Activated CD8-positive, alpha-beta memory T cell treated with anti-CD3 and anti-CD28 coated beads, Interleukin-2, amount 50 U/mL, for 4 hours (primary cell): ENCODE data around the gene KCP.

Experiments
- DNase-seq: peaks from one replicate; pipeline ENCODE4 v3.0.0-alpha.2; 2020

Gene KCP

DNA sequence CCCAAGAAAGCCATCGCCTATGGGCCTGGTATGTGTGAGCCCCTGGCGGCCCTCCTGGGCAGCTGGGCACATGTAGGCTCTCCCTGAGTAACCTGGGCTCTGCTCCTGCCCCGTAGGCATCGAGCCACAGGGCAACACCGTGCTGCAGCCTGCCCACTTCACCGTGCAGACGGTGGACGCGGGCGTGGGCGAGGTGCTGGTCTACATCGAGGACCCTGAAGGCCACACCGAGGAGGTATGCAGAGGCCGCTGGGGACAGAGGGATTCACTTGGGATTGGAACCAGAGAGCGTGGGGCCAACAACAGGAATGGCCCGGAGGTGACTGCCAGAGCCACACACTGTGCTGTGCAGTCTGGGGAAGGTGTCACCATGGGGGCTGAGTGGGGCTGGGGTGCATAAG is 73.0 kb downstream of the KCP start:
- DNase-seq: no peak

DNA sequence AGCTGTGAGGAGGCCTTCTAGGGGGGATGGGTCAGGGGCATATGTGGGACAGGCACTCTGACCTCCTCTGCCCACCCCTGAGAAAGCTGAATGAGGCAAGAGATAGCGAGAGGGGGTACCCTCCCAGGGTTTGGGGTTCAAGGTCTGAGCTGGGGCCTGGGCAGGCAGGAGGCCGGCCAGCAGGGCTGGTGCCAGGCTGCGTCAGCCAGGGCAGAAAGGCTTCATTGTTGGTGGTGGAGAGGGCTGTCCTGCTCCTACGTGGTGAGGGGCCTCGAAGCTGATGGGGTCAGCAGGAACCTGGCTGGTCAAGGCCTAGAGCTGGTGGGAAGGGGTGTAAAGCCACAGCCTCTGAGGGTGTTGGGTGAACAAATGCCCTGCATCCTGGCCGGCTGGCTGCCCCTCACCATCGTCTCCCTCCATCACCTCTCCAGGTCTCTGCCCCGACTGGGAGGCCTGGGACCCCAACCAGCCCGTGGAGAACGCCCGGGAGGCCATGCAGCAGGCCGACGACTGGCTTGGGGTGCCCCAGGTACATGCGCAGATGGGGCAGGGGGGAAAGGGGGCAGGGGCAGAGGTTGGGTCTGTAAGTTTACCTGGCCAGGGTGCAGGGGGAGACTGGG is 73.7 kb downstream of the KCP start:
- no peak for DNase-seq

DNA sequence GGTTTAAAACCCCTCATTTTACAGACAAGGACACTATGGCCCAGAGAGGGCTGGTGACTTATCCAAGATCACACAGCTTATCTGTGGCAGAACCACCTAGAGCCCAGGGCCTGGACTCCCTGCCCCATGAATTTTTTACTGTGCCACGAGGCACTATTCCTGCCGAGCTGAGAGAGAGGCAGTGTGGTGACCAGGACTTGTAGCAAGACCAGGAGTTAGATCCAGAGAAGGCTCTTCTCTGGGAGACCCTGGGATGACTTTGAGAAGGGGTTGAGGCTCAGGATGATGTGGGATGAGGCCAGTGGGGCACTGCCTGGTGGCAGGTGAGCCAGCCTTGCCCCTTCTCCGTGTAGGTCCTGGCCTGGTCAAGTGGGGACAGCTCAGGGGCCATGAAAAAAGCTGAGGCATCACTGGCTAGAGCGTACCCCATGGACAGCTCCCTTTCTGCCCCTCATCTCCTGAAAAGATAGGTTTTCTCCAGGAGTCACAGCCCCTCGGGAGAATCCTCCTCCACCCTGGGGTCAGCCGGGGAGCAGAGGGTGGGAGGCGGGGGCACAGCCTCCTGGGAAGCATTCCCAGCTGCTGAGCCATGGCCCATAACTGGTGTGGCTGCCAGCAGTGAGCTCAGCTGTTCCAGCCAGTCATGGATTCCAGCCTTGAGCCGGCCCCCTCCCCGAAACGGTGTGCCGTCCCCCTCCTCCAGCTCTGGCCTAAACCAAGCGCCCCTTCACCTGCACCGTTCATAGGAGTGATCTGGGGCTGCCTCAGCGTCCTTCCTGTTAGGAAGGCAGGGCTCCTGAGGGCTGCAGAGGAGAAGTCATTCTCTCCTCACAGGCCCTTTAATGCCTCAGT is 74.5 kb downstream of the KCP start:
- DNase-seq: no peak

DNA sequence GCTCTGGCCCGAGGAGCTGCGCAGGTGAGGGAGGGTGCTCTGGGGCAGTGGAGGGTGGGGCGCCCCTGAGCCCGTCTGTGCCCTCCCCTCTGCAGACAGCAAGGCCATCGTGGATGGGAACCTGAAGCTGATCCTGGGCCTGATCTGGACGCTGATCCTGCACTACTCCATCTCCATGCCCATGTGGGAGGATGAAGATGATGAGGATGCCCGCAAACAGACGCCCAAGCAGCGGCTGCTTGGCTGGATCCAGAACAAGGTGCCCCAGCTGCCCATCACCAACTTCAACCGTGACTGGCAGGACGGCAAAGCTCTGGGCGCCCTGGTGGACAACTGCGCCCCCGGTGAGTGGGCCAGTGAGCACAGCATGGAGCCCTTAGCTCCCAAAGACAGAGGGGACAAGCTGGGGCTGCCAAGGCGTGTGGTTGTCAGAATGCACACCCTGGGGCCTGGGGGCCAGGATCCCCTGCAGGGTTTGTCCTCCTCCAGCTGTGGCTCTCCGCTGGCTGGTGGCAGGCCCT is 75.2 kb downstream of the KCP start:
- DNase-seq: no peak

DNA sequence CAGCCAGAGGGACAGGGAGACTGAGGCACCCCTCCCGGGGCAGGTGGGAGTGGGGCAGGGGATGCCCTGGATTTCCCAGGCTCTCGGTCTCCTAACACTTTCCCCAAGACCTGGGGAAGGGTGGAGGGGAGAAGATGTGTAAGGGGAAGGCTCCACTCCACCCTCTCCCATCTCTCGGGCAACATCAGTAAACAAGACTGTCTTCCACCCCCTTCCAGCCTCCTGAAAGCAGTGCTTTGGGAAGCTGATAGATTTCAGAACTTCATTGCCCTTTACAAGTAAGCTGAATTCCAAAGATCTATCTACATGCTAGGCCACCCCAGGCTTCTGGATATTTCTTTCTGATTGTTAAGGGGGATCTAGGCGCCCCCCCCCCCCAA is 76.6 kb downstream of the KCP start:
- DNase-seq: no peak

DNA sequence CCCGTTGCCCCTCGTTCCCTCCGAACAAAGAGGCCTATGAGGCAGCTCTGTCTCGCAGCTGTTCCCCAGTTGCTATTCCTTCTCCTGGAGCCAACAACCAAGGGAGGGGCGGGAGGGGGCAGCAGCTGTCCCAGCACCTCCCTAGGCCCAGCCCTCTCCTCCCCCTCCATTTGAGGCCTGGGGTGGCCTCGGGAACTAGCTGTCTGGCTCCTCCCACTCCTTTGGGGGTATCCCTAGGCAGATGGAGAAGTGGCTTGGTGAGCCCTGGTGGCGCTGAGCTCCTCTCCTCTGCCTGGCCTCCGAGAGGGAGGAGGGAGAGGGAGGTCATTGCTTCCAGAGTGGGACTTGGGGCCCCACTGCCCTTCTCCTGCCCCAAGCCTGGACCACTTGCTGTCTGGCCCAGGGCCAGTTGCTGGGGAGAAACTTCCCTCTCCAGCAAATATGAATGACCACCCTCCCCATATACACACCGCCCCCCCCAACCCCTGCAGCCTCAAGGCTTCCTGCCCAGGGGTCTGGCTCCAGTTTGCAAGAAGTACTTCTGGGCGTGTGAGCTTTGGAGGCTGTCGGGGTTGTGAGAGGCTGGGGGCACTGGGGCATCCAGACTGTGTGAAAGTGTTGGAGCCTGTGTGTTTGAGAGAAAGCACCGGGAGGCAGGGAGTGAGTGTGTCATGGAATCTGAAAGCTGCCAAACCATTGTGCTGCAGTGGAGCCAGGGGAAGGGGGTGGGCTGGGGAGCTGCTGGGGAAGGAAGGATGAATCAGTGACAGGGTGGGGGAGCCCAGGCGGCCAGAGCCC is 77.2 kb downstream of the KCP start:
- no peak for DNase-seq

DNA sequence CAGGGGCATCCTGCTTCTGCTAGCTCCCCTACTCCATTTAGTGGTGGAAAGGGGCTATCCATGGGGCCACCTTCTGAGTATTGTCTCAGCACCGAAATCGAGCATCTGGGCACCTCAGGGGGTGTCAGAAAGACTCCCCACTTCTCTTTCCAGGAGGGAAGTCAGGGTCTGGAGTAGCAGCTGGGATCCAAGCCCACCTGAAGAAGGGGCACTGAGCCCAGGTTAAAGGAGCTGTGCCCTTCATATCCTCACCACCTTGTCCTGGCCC is 77.7 kb downstream of the KCP start:
- DNase-seq: no peak

DNA sequence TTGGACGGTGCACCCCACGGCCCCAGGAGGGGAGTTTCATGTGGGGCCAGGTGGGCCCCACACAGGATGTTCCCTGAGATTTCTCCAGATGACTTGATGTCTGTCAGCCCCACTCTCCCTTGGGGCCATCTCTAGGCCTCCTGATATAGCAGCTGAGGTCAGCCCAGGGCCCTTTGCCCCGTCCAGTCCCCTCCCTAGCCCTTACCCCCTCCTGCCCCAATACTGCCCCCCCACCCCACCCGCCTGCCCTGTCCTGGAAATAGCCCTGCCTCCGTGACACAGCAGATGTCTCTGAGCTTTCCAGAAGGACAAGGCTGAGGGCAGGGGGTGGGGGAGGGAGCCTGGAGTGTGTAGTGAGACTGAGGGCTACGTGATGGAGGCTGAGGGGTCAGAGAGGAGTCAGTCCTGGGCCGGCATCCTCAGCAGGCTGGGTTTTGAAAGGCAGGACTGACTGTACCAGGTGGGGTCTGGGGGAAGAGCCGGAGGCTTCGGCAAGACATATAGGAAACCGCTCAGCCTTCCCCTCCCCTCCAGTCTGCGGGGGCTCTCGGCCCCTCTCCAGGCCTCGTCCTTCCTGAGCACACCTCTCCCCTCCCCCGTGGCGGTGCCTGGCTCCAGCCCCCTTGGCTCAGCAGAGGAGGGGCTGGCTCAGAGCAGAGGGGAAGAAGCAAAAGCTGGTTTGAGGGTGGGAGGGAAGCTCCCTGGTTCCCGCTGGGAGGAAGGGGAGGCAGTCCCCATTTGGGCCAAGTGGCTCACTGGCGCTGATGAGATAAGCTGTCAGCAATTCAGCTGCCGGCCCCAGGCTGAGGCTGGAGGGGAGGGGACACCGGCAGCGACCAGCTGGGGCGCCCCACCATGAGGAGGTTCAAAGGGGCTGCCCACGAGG is 78.3 kb downstream of the KCP start:
- DNase-seq: no peak

DNA sequence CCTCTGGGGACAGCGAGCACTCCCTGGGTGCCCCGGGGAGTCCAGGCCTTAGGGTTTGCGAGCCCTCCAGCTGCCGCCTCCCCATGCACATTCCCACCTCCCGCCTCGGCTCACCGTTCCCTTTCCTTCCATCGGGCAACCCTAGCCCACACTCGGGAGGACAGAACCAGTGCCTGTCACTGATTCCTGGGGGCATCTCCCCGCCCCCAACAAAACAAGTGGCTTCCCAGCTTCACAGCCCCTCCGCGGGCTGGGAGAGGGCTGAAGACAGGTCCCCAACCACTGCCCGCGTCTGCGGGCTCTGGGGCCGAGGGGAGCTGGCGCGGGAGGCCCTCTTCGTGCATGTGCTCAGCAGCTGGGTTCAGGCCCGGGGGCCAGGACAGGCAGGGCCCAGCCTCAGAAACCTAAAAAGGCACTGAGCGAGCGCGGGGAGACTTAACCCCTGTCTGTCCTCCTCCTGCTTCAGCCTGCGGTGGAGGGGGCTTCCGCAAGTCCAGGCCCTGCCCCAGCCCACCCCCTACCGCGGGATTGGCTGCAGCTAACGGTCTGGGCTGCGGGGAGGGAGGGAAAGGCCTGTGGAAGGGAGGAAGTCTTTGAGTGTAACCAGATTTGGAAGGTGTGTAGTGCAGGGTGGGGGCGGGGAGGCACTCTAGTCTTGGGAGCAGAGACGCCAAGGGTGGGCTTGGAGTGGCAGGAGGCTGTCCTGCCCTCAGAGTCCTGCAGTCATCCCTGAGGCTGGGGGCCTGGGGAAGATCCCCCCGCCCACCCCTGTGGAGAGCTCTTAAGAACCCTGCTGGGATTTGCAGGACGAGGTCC is 79.1 kb downstream of the KCP start:
- DNase-seq: no peak

DNA sequence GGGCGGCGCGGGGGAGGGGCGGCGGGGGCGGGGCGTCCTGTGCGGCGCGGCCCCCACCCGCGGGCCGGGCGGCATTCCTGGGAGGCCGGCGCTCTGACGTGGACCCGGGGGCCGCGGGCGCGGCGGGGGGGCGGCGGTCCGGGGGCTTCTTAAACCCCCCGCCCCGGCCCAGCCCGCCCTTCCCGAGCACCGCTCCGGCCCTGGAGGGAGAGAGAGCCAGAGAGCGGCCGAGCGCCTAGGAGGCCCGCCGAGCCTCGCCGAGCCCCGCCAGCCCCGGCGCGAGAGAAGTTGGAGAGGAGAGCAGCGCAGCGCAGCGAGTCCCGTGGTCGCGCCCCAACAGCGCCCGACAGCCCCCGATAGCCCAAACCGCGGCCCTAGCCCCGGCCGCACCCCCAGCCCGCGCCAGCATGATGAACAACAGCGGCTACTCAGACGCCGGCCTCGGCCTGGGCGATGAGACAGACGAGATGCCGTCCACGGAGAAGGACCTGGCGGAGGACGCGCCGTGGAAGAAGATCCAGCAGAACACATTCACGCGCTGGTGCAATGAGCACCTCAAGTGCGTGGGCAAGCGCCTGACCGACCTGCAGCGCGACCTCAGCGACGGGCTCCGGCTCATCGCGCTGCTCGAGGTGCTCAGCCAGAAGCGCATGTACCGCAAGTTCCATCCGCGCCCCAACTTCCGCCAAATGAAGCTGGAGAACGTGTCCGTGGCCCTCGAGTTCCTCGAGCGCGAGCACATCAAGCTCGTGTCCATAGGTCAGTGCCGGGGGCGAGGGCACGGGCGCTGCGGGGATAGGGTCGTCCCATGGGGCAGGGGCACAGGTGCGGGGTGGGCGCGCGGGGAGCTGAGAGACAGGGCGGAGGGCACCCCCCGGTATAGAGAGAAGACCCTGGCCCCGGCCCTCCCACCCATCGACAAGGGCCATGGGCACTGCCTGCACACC is 80.0 kb downstream of the KCP start, which contains the start of gene FLNC:
FLNC (plus strand) TSS at position 176 of the 947 bp plus-strand sequence; CDS start at position 408, 232 bp downstream.
- DNase-seq: peak; percentile 33

DNA sequence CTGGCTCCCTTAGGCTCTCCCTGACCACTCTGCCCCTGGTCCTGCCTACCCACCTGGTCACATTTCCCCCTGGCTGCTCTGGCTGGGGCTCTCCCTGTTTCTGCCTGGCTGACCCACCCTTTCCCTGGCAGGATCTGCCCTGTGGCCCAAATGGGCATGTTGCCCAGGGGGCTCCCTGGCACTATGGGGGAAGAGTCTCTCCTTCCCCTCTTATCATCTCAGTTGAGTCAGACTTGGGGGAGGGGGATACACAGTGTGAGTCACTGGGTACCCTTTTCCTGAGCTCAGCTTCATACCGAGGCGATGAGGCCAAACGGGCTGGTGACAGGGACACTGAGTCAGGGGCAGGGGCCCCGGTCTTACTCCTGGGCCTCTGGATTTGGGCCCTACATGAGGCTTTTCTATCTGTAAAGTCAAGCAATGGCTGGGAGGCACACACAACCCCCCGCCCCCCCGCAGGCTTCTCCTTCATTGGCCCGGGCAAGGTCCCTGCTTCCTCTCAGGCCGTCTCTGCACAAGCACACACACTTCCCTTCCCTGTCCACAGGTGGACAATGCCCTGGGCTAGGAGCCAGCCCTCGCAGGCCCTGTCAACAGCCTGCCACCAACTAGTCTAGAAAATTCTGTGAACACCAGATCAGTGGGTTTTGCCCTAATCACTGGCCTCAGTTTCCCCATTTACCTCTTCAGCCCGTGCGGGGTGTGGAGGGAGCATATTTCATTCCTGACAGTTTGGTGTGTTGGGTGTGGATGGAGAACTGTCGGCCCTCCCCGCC is 80.9 kb downstream of the KCP start:
- no peak for DNase-seq

DNA sequence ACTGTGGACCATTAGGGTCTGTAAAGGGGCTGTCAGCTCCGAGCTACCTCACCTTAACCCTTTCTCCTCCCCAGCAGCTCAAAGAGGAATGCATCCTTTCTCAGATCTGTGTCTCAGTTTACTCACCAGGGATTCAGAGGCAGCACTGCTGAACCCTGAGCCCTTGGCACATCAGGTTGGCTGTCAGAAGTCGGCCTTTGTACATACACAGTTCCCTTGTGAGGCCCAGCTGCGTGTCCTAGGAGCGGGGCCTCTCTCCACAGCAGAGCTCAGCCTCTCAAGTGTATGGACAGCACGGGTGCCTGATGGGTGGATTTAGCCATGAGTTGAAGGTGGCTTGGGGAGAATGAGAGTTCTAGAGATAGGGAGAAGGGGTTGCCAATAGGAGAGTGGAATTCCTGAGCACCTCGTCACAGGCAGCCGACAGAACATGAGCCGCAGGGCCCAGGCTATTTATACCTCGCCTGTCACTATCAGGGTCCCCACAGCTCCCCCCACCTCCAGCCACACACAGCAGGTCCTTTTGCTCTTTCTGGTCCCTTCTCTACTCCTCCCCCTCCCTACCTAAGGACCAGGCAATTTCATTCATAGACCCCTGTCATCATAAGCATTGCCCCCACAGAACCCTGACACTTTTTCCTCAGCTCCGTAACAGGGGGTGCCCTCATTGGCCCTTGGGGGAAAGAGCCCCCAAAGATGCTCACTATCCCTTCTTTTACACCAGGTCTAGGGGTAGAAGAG is 82.4 kb downstream of the KCP start:
- no peak for DNase-seq

DNA sequence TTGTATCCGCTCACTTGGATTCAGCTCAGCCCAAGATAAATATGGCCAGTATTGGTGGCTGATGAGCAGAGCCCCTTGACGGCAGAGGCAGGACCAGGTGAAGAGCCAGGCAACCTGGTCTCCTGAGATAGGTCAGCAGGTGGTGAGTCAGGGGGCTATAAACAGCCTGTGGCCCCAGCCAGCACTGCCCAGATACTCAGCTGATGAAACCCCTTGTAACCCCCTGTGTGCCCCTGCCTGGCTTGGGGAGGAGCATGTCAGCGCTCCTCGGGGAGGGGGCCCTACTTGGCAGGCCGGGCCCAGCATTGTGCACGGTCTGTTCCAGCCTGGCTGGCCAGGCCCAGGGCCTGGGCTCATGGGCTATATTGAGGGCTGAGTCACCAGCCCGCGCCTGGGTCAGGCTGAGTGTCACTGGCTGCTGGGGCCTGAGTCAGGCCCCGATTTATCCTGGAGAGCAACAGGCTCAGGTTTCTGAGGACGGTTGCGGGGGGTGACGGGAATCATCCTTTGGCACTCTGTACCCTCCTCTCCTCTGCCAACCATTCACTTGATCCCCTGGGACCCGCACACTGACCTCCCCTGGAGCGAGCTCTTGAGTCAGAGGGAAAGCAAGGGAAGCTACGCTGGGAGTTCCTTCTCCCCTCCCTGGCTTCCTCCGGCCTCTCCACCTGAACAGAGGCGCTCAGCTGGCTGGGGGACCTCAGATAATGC is 83.1 kb downstream of the KCP start:
- no peak for DNase-seq

DNA sequence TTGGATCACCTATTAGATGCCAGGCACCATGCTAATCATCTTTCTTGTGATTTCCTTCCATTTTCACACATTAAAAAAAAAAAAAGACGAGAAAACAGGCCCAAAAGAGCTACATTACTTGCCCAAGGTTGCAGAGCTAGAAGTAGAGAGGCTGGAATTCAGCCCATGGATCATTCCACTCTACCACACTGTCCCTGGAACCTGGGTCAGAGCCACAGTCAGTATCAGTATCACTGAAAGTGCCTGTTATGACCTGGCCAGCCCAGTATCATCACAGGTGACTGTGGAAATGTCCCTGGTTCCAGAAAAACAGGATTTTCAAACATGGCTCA is 83.6 kb downstream of the KCP start:
- no peak for DNase-seq
